ENCODE results near the gene DLG1. TPM values are rescaled to one million over a fixed set of nuclear protein-coding genes. Genes with fewer than 3 reads are reported as not detected.

Gene DLG1
- total and polyA plus RNA-seq, 9 of the 15 experiments (the other 6 are each of a cell fraction or from before 2014, with no cell fraction given), result 9.4 to 63.5 (median 43.6) TPM

- H3K79me2 ChIP-seq (ENCODE audit: control insufficient read depth, insufficient read depth, low read length), result peaks cover 89% of the 10 kb centered on the region
- POLR2A ChIA-PET, result interaction anchor here (0.5 to 1.5 kb wide), 5 partner anchors 8 to 398 kb away, joined by 3 read pairs; no protein-coding TSS in a partner anchor
Observed at GRCh38 chr3:197222937-197223370, 75.5 kb downstream of the DLG1 start.

DNA sequence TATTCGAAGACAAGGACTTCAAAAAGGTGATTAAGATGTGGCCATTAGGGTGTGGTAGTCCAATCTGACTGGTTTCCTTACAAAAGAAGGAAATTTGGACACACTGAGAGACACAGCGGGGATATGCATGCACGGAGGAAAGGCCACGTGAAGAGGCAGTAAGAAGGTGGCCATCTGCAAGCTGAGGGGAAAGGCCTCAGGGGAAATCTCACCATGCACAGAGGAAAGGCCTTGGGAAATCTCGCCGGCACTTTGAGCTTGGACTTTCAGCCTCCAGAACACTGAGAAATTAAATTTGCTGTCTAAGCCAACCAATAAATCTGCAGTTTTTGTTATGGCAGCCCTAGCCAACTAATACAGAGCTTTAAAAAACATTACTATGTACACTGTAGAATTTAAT, 78.8 kb downstream of the DLG1 start:
- ATAC-seq (no peak), FAIRE-seq (peak; percentile 23), DNase-seq (ENCODE audit: extremely low read depth in 1 of 4, low spot score in 3 of 4) (no peak)
- Histone ChIP-seq H3K27ac (ENCODE audit: extremely low read depth, low read depth, low read length) (no peak overlapping the region), H3K4me3 (no peak overlapping the region), H3K9ac (ENCODE audit: insufficient read depth in 1 of 2, low read depth in 2 of 2, low read length in 2 of 2) (no peak overlapping the region), H3K79me2 (ENCODE audit: control insufficient read depth, insufficient read depth, low read length) (peaks cover 95% of the 10 kb centered on the region), H3K27me3 (ENCODE audit: control insufficient read depth in 2 of 2, insufficient read depth in 2 of 2, low read length in 2 of 2) (no peaks in the 10 kb centered on the region), H3K9me3 (replicated peaks; ENCODE audit: control insufficient read depth, insufficient read depth, low read depth, low read length) (no peaks in the 10 kb centered on the region), H3K9me1 (ENCODE audit: control insufficient read depth, insufficient read depth, low read length) (no peaks in the 10 kb centered on the region), H3K4me1 (replicated peaks in 1 of 2; ENCODE audit: control insufficient read depth in 2 of 2, insufficient read depth in 2 of 2, low read length in 2 of 2) (peaks cover 9 to 29% of the 10 kb centered on the region in 2 experiments), H3K4me2 (ENCODE audit: insufficient read depth, low read length) (no peak overlapping the region), H3K36me3 (ENCODE audit: control insufficient read depth, insufficient read depth, low read length) (no peaks in the 10 kb centered on the region), H4K20me1 (replicated peaks; ENCODE audit: control insufficient read depth, insufficient read depth, low read length) (0 out of 2 replicates have a peak, but pooled peaks cover 10% of the 10 kb centered on the region), H2AFZ (ENCODE audit: low read depth, low read length) (no peak overlapping the region)
- CTCF ChIA-PET (ENCODE audit: low intra/inter-chr PET ratio), result no interaction called here
- no TSS peak for BruUV-seq (replicated peaks)
- POLR2A ChIA-PET, result interaction anchor here (1.0 kb wide), 1 partner anchor 14 kb away, joined by 3 read pairs; no protein-coding TSS in a partner anchor
- in situ Hi-C loops (cut with MboI) (no loop called here), intact Hi-C loops (cut with micrococcal nuclease) (loop anchor here (5.0 to 10.0 kb wide), 2 partner anchors 223 to 285 kb away; no protein-coding TSS in a partner anchor)
- WGBS (ENCODE audit: insufficient coverage, low coverage, missing lambda C conversion rate), result 82% methylated on average over 6 of the region's 6 CpGs
- TF ChIP-seq RBM17 (IDR thresholded peaks at IDR 0.05; ENCODE audit: borderline replicate concordance, low read depth, low read length), result no peak
- TF ChIP-seq GATAD2A (IDR thresholded peaks at IDR 0.05), result no peak
- TF ChIP-seq NRF1 (conservative IDR thresholded peaks at IDR 0.05 in 1 of 2, IDR thresholded peaks at IDR 0.05 in 1 of 2), result no peak
- TF ChIP-seq, protein P1, sequence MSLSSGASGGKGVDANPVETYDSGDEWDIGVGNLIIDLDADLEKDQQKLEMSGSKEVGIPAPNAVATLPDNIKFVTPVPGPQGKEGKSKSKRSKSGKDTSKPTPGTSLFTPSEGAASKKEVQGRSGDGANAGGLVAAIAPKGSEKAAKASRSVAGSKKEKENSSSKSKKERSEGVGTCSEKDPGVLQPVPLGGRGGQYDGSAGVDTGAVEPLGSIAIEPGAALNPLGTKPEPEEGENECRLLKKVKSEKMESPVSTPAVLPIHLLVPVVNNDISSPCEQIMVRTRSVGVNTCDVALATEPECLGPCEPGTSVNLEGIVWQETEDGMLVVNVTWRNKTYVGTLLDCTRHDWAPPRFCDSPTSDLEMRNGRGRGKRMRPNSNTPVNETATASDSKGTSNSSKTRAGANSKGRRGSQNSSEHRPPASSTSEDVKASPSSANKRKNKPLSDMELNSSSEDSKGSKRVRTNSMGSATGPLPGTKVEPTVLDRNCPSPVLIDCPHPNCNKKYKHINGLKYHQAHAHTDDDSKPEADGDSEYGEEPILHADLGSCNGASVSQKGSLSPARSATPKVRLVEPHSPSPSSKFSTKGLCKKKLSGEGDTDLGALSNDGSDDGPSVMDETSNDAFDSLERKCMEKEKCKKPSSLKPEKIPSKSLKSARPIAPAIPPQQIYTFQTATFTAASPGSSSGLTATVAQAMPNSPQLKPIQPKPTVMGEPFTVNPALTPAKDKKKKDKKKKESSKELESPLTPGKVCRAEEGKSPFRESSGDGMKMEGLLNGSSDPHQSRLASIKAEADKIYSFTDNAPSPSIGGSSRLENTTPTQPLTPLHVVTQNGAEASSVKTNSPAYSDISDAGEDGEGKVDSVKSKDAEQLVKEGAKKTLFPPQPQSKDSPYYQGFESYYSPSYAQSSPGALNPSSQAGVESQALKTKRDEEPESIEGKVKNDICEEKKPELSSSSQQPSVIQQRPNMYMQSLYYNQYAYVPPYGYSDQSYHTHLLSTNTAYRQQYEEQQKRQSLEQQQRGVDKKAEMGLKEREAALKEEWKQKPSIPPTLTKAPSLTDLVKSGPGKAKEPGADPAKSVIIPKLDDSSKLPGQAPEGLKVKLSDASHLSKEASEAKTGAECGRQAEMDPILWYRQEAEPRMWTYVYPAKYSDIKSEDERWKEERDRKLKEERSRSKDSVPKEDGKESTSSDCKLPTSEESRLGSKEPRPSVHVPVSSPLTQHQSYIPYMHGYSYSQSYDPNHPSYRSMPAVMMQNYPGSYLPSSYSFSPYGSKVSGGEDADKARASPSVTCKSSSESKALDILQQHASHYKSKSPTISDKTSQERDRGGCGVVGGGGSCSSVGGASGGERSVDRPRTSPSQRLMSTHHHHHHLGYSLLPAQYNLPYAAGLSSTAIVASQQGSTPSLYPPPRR (CRISPR knock-in tag; IDR thresholded peaks at IDR 0.05; ENCODE audit: borderline replicate concordance), result no peak
- TF ChIP-seq KAT8 (IDR thresholded peaks at IDR 0.05; ENCODE audit: low read depth), result no peak
- no peak for TF ChIP-seq SNIP1 (IDR thresholded peaks at IDR 0.05; ENCODE audit: low read depth)
- no peak for TF ChIP-seq CREM (IDR thresholded peaks at IDR 0.05; ENCODE audit: low read depth)
- TF ChIP-seq ZBTB12 (CRISPR knock-in tag; IDR thresholded peaks at IDR 0.05), result no peak
- no peak for TF ChIP-seq ZFPM2 (CRISPR knock-in tag; IDR thresholded peaks at IDR 0.05)

More at GRCh38 chr3:197222937-197223370, 75.5 kb downstream of the DLG1 start:
- TF ChIP-seq ZKSCAN8 (CRISPR knock-in tag; IDR thresholded peaks at IDR 0.05) (no peak), MYNN (IDR thresholded peaks at IDR 0.05) (peak; percentile 99), MYNN (CRISPR knock-in tag; IDR thresholded peaks at IDR 0.05) (no peak; the same call in 1 of the 2 replicates)
- CTCF ChIA-PET (ENCODE audit: low intra/inter-chr PET ratio), result interaction anchor here (1.4 kb wide), 1 partner anchor 231 kb away, joined by 4 read pairs; no protein-coding TSS in a partner anchor
- H3K4me2 ChIP-seq (ENCODE audit: insufficient read depth, low read length), result no peak overlapping the region
- H3K9me3 ChIP-seq (replicated peaks; ENCODE audit: control insufficient read depth, insufficient read depth, low read depth, low read length), result no peaks in the 10 kb centered on the region
- H4K20me1 ChIP-seq (replicated peaks; ENCODE audit: control insufficient read depth, insufficient read depth, low read length), result 0 out of 2 replicates have a peak, but pooled peaks cover 10% of the 10 kb centered on the region
- H3K27ac ChIP-seq (ENCODE audit: extremely low read depth, low read depth, low read length), result no peak overlapping the region
- in situ Hi-C loops (cut with MboI), result no loop called here
- WGBS (ENCODE audit: insufficient coverage, low coverage, missing lambda C conversion rate), result 37% methylated on average over 5 of the region's 5 CpGs
- no peak overlapping the region for H2AFZ ChIP-seq (ENCODE audit: low read depth, low read length)
- peaks cover 9 to 20% of the 10 kb centered on the region in 2 experiments for H3K4me1 ChIP-seq (replicated peaks in 1 of 2; ENCODE audit: control insufficient read depth in 2 of 2, insufficient read depth in 2 of 2, low read length in 2 of 2)
- no peaks in the 10 kb centered on the region for H3K36me3 ChIP-seq (ENCODE audit: control insufficient read depth, insufficient read depth, low read length)
- no peaks in the 10 kb centered on the region for H3K9me1 ChIP-seq (ENCODE audit: control insufficient read depth, insufficient read depth, low read length)
- no peak overlapping the region for H3K4me3 ChIP-seq
- peak; percentile 55 for ATAC-seq
- no peaks in the 10 kb centered on the region for H3K27me3 ChIP-seq (ENCODE audit: control insufficient read depth in 2 of 2, insufficient read depth in 2 of 2, low read length in 2 of 2)
- DNase-seq (ENCODE audit: extremely low read depth in 1 of 4, low spot score in 3 of 4), result no peak
- intact Hi-C loops (cut with micrococcal nuclease), result loop anchor here (5.0 to 10.0 kb wide), 2 partner anchors 219 to 282 kb away; no protein-coding TSS in a partner anchor
- peak; percentile 55 for FAIRE-seq
- no TSS peak for BruUV-seq (replicated peaks)
- no peak overlapping the region for H3K9ac ChIP-seq (ENCODE audit: insufficient read depth in 1 of 2, low read depth in 2 of 2, low read length in 2 of 2)
